ENCODE results near the gene TAAR1. TPM values are rescaled to one million over a fixed set of nuclear protein-coding genes. Genes with fewer than 3 reads are reported as not detected.

TAAR1 gene
- total and polyA plus RNA-seq, 2 experiments from 2014 or later: not detected

DNA sequence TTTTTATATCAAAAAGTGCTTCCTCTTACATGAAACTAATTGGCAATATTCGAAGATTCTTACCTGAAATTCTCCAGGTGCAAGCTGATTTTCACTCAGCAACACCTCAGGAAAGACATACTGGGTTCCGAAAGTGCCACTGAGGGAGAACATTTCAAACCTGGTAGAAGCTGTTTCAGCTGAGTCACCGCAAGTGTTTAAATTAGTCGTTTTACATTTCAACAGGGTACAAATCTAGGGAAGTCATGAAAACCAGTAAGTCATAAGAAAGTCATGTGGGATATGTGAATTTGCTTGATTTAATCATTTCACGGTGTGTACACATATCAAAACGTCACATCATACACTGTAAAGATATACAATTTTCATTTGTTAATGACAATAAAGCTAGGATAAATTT is 25.3 kb upstream of the TAAR1 start (continued):
- TF ChIP-seq, protein P1, sequence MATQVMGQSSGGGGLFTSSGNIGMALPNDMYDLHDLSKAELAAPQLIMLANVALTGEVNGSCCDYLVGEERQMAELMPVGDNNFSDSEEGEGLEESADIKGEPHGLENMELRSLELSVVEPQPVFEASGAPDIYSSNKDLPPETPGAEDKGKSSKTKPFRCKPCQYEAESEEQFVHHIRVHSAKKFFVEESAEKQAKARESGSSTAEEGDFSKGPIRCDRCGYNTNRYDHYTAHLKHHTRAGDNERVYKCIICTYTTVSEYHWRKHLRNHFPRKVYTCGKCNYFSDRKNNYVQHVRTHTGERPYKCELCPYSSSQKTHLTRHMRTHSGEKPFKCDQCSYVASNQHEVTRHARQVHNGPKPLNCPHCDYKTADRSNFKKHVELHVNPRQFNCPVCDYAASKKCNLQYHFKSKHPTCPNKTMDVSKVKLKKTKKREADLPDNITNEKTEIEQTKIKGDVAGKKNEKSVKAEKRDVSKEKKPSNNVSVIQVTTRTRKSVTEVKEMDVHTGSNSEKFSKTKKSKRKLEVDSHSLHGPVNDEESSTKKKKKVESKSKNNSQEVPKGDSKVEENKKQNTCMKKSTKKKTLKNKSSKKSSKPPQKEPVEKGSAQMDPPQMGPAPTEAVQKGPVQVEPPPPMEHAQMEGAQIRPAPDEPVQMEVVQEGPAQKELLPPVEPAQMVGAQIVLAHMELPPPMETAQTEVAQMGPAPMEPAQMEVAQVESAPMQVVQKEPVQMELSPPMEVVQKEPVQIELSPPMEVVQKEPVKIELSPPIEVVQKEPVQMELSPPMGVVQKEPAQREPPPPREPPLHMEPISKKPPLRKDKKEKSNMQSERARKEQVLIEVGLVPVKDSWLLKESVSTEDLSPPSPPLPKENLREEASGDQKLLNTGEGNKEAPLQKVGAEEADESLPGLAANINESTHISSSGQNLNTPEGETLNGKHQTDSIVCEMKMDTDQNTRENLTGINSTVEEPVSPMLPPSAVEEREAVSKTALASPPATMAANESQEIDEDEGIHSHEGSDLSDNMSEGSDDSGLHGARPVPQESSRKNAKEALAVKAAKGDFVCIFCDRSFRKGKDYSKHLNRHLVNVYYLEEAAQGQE (IDR thresholded peaks at IDR 0.05; ENCODE audit: unreplicated experiment): no peak
- TF ChIP-seq, protein P2, sequence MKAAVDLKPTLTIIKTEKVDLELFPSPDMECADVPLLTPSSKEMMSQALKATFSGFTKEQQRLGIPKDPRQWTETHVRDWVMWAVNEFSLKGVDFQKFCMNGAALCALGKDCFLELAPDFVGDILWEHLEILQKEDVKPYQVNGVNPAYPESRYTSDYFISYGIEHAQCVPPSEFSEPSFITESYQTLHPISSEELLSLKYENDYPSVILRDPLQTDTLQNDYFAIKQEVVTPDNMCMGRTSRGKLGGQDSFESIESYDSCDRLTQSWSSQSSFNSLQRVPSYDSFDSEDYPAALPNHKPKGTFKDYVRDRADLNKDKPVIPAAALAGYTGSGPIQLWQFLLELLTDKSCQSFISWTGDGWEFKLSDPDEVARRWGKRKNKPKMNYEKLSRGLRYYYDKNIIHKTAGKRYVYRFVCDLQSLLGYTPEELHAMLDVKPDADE (IDR thresholded peaks at IDR 0.05): no peak
- TF ChIP-seq NANOG (IDR thresholded peaks at IDR 0.05; ENCODE audit: borderline replicate concordance) (no peak), STAT1 (IDR thresholded peaks at IDR 0.05; ENCODE audit: unreplicated experiment) (no peak)
- TF ChIP-seq, protein P3, sequence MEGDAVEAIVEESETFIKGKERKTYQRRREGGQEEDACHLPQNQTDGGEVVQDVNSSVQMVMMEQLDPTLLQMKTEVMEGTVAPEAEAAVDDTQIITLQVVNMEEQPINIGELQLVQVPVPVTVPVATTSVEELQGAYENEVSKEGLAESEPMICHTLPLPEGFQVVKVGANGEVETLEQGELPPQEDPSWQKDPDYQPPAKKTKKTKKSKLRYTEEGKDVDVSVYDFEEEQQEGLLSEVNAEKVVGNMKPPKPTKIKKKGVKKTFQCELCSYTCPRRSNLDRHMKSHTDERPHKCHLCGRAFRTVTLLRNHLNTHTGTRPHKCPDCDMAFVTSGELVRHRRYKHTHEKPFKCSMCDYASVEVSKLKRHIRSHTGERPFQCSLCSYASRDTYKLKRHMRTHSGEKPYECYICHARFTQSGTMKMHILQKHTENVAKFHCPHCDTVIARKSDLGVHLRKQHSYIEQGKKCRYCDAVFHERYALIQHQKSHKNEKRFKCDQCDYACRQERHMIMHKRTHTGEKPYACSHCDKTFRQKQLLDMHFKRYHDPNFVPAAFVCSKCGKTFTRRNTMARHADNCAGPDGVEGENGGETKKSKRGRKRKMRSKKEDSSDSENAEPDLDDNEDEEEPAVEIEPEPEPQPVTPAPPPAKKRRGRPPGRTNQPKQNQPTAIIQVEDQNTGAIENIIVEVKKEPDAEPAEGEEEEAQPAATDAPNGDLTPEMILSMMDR (conservative IDR thresholded peaks at IDR 0.05; ENCODE audit: low read depth in 2 of 2): no peak

DNA sequence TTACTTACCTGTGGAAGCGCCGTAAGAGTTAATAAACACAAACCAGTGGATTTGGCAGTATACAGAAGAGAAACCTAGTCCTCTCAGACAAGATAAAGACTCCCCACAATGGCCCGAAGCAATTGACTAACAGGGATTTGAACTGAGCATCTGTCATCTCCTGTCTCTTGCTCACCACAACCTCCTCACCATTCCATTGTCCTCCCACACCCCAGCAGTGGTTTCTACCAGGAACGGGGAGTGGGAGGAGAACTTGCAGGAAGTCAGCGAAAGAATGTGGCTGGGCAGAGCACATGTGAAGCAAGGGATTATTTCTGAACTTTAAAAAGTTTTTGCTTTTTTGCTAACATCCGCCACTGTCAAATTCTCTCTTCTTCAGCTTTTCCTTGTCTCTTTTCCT is 24.6 kb upstream of the TAAR1 start:
- DNase-seq (ENCODE audit: low spot score): no peak
- H3K4me1 Mint-ChIP-seq: peaks cover 8% of the 10 kb centered on the region
- no peak overlapping the region for H3K4me2 ChIP-seq
- TF ChIP-seq, protein P1 (IDR thresholded peaks at IDR 0.05; ENCODE audit: unreplicated experiment): no peak
- TF ChIP-seq NANOG (IDR thresholded peaks at IDR 0.05; ENCODE audit: borderline replicate concordance) (no peak), EZH2 (IDR thresholded peaks at IDR 0.05; ENCODE audit: low read depth, unreplicated experiment) (no peak), ZNF114 (CRISPR knock-in tag; IDR thresholded peaks at IDR 0.05) (no peak), STAT1 (IDR thresholded peaks at IDR 0.05; ENCODE audit: unreplicated experiment) (no peak), POLR2AphosphoS5 (IDR thresholded peaks at IDR 0.05; ENCODE audit: low read depth) (no peak), CREB1 (CRISPR knock-in tag; IDR thresholded peaks at IDR 0.05; ENCODE audit: low read depth) (no peak)
- TF ChIP-seq, protein P3 (conservative IDR thresholded peaks at IDR 0.05; ENCODE audit: low read depth in 2 of 2): no peak

More for the DNA sequence above, 24.6 kb upstream of the TAAR1 start:
- Histone ChIP-seq H3K36me3 (ENCODE audit: insufficient read depth) (no peaks in the 10 kb centered on the region), H3K27me3 (ENCODE audit: insufficient read depth) (no peaks in the 10 kb centered on the region), H2AFZ (peak overlapping the region; percentile 61; the same call in 1 of the 2 replicates), H3K4me1 (ENCODE audit: insufficient read depth) (0 out of 2 replicates have a peak, but pooled peaks cover 5% of the 10 kb centered on the region), H3K9me2 (ENCODE audit: insufficient read depth) (peaks cover 6% of the 10 kb centered on the region), H3K79me2 (replicated peaks; ENCODE audit: insufficient read depth) (no peaks in the 10 kb centered on the region), H4K20me1 (replicated peaks; ENCODE audit: insufficient read depth) (no peaks in the 10 kb centered on the region), H3K4me3 (no peak overlapping the region), H3F3A (replicated peaks; ENCODE audit: low read depth) (no peaks in the 10 kb centered on the region), H3K27ac (ENCODE audit: low read depth) (no peak overlapping the region)
- Mint-ChIP-seq H3K36me3 (ENCODE audit: low read depth) (no peaks in the 10 kb centered on the region), H3K9me3 (no peaks in the 10 kb centered on the region), H3K27ac (no peak overlapping the region; the same call in 1 of the 2 replicates), H3K27me3 (ENCODE audit: insufficient read depth, low read depth, poor library complexity) (peaks cover 3% of the 10 kb centered on the region), H3K4me3 (no peak overlapping the region)
- no peak for ATAC-seq
